Measurements from ENCODE around the gene PRMT7. TPM values are rescaled to one million over a fixed set of nuclear protein-coding genes. Genes with fewer than 3 reads are reported as not detected.
A peak's percentile ranks its signal among the peaks of the same experiment; 100 is the strongest.

PRMT7 gene
- total RNA-seq, 3 donors from 2014 or later, result 31.0 to 42.2 (median 41.0) TPM

GRCh38 chr16:68404736-68405345 is 94.0 kb downstream of the PRMT7 start:
- Histone ChIP-seq H3K36me3 (ENCODE audit: low read depth) (no peaks in the 10 kb centered on the region), H3K4me1 (ENCODE audit: low read depth) (no peaks in the 10 kb centered on the region), H3K4me3 (no peak overlapping the region), H3K9me3 (no peaks in the 10 kb centered on the region)
- intact Hi-C loops (cut with DNase I, micrococcal nuclease), result no loop called here
- DNase-seq (peak in 1 of 3 donors; percentile 8), ATAC-seq (no peak)
- no peak for TF ChIP-seq CTCF (IDR thresholded peaks at IDR 0.05)

- H3K4me3 ChIP-seq, result no peak overlapping the region
Observed at GRCh38 chr16:68406458-68407152, 95.8 kb downstream of the PRMT7 start.

More at GRCh38 chr16:68406458-68407152, 95.8 kb downstream of the PRMT7 start:
- H3K4me1 ChIP-seq (ENCODE audit: low read depth), result no peaks in the 10 kb centered on the region
- no peaks in the 10 kb centered on the region for H3K36me3 ChIP-seq (ENCODE audit: low read depth)
- DNase-seq (peak in 1 of 3 donors; percentile 16), ATAC-seq (peak; percentile 39)
- TF ChIP-seq CTCF (IDR thresholded peaks at IDR 0.05), result no peak
- H3K9me3 ChIP-seq, result no peaks in the 10 kb centered on the region
- intact Hi-C loops (cut with DNase I, micrococcal nuclease), result no loop called here

Other genes with a start within 250 kb of the PRMT7 start
- 10 to 100 TPM; 24.2 to 44.0 (median 25.5) TPM for gene NFATC3, start 225.6 kb upstream of the PRMT7 start, total RNA-seq
- 100 to 1,000 TPM in 1 of 3 donors, 10 to 100 TPM in 2; 46.6 to 125 (median 94.5) TPM for gene ESRP2, start 74.9 kb upstream of the PRMT7 start, total RNA-seq
- gene PLA2G15, start 65.6 kb upstream of the PRMT7 start, total RNA-seq, result 10 to 100 TPM; 13.2 to 14.2 (median 13.5) TPM
- gene SLC7A6, start 46.5 kb upstream of the PRMT7 start, total RNA-seq, result 10 to 100 TPM; 35.0 to 41.4 (median 37.2) TPM
- gene SLC7A6OS, start 73 bp upstream of the PRMT7 start, total RNA-seq, result 10 to 100 TPM; 16.2 to 22.0 (median 18.4) TPM
- gene SMPD3, start 137.5 kb downstream of the PRMT7 start, total RNA-seq, result 10 to 100 TPM; 31.8 to 82.7 (median 62.3) TPM
- 10 to 100 TPM; 10.2 to 18.1 (median 12.8) TPM for gene ZFP90, start 228.3 kb downstream of the PRMT7 start, total RNA-seq

All from mucosa of descending colon (tissue), 3 donors.